Sciatic nerve (tissue), 2 donors: ENCODE data around the gene ZNF385B. TPM values are rescaled to one million over a fixed set of nuclear protein-coding genes. Genes with fewer than 3 reads are reported as not detected.
"Not testable (repeated sequence)": the region's sequence is repeated elsewhere in the genome, so short reads cannot be mapped to it uniquely, and the experiment has no call there.

Source experiments
- ATAC-seq: fragments of 200-7000 bp; cut with Tn5 transposase; one replicate; pipeline ENCODE4 v1.9.1; 2020; ENCODE audit warnings: mild to moderate bottlenecking, moderate library complexity
- DNase-seq: peaks from one replicate; pipeline ENCODE4 v3.0.0-alpha.2; 2020; ENCODE audit warnings: low spot score
- intact Hi-C: fragments of 100-400 bp; cut with DNase I; formaldehyde crosslinking; loops from one replicate; pipeline ENCODE4 v1.14.2; 2022
- total RNA-seq: library from RNA; stranded (reverse); fragmentation: NEBNext Ultra II Directional; extraction: Animal tissue kit (Norgen Biotek cat#: 25700); gene quantifications from one replicate; pipeline ENCODE4 v1.2.1, GENCODE V29; 2021
- donor health status: DM: no; HTN: no; CAD: no.
- donor health status: DM: no; HTN: no; CAD: no.

ZNF385B gene
- total RNA-seq, 1 donor from 2014 or later, result 5.3 TPM

- intact Hi-C loops, result loop anchor here (1.0 kb wide), 1 partner anchor 35 kb away; no protein-coding TSS in a partner anchor
- DNase-seq, result no peak
- no peak for ATAC-seq
Observed at GRCh38 chr2:179664972-179665812, 196.2 kb downstream of the ZNF385B start.

- intact Hi-C loops, result no loop called here
- ATAC-seq (no peak), DNase-seq (no peak)
Observed at GRCh38 chr2:179661986-179662385, 199.4 kb downstream of the ZNF385B start.

GRCh38 chr2:179657068-179657595, 204.3 kb downstream of the ZNF385B start:
- intact Hi-C loops, result no loop called here
- DNase-seq, result no peak
- no peak for ATAC-seq

- intact Hi-C loops, result no loop called here
- DNase-seq, result no peak
- ATAC-seq, result no peak
Observed at GRCh38 chr2:179655627-179656026, 205.8 kb downstream of the ZNF385B start.

- intact Hi-C loops, result no loop called here
- no peak for DNase-seq
- ATAC-seq, result no peak
Observed at GRCh38 chr2:179654806-179655205, 206.6 kb downstream of the ZNF385B start.

GRCh38 chr2:179652296-179652695, 209.1 kb downstream of the ZNF385B start:
- ATAC-seq (no peak), DNase-seq (no peak)
- intact Hi-C loops, result no loop called here

GRCh38 chr2:179650420-179650819, 211.0 kb downstream of the ZNF385B start:
- intact Hi-C loops, result no loop called here
- DNase-seq, result no peak
- ATAC-seq, result no peak

GRCh38 chr2:179646862-179647587, 214.4 kb downstream of the ZNF385B start:
- ATAC-seq, result no peak
- no peak for DNase-seq
- intact Hi-C loops, result no loop called here

- intact Hi-C loops, result no loop called here
- ATAC-seq (no peak), DNase-seq (no peak)
Observed at GRCh38 chr2:179646173-179646769, 215.1 kb downstream of the ZNF385B start.

GRCh38 chr2:179645047-179645446, 216.4 kb downstream of the ZNF385B start:
- ATAC-seq, result no peak
- intact Hi-C loops, result no loop called here
- DNase-seq, result no peak

GRCh38 chr2:179642462-179642861, 218.9 kb downstream of the ZNF385B start:
- no peak for DNase-seq
- intact Hi-C loops, result no loop called here
- ATAC-seq, result no peak

- no peak for DNase-seq
- intact Hi-C loops, result no loop called here
- no peak for ATAC-seq
Observed at GRCh38 chr2:179636995-179637394, 224.4 kb downstream of the ZNF385B start.

GRCh38 chr2:179636100-179636980, 225.1 kb downstream of the ZNF385B start:
- ATAC-seq (peak; percentile 56), DNase-seq (no peak)
- intact Hi-C loops, result no loop called here

- intact Hi-C loops, ATAC-seq, DNase-seq: not testable (repeated sequence)
Observed at GRCh38 chr2:179631769-179632385, 229.5 kb downstream of the ZNF385B start.

- not testable (repeated sequence) for DNase-seq, ATAC-seq
- intact Hi-C loops, result loop anchor here (1.0 kb wide), 1 partner anchor 36 kb away; no protein-coding TSS in a partner anchor
Observed at GRCh38 chr2:179629776-179630175, 231.6 kb downstream of the ZNF385B start.

- intact Hi-C loops, result no loop called here
- DNase-seq (no peak), ATAC-seq (no peak)
Observed at GRCh38 chr2:179626261-179626660, 235.2 kb downstream of the ZNF385B start.

GRCh38 chr2:179622635-179623300, 238.6 kb downstream of the ZNF385B start:
- ATAC-seq (no peak), DNase-seq (no peak)
- intact Hi-C loops, result no loop called here

GRCh38 chr2:179622112-179622511, 239.3 kb downstream of the ZNF385B start:
- no peak for ATAC-seq
- intact Hi-C loops, result no loop called here

More at GRCh38 chr2:179622112-179622511, 239.3 kb downstream of the ZNF385B start:
- no peak for DNase-seq
